ENCODE measurements around the gene CNKSR2.

CNKSR2 gene

DNA sequence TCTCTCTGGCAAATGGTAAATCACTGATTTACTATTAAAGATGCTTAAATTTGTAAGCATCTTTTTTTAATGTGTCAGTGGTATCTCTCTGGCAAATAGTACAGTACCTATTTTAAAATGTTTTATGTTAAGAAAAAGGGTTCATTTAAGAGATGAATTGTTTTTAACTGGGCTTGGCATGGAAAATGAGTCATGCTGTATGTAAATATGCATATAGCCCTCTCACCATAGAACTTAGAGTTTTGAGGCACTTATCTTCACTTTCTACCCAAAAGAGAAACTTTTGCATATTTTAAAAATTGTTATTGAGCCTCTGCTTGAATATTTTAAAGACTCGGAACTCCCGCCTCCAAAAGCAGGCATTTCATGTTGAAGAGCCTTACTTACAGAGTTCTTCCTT lies 246.0 kb downstream of the CNKSR2 start:
- Histone ChIP-seq H3K9me2 (replicated peaks; ENCODE audit: insufficient read depth, low read length) (no peaks in the 10 kb centered on the region), H3K4me3 (ENCODE audit: insufficient read depth, low read length, poor library complexity, severe bottlenecking) (no peak overlapping the region), H3K79me2 (ENCODE audit: insufficient read depth, low read length) (no peaks in the 10 kb centered on the region), H3K27me3 (ENCODE audit: low read length) (no peaks in the 10 kb centered on the region), H3K4me2 (ENCODE audit: low read depth, low read length, poor library complexity, severe bottlenecking) (no peak overlapping the region), H3K27ac (ENCODE audit: low read depth, low read length) (no peak overlapping the region), H4K20me1 (ENCODE audit: low read depth, low read length) (no peaks in the 10 kb centered on the region), H3K9me3 (ENCODE audit: insufficient read depth, low read length) (no peaks in the 10 kb centered on the region), H3K36me3 (ENCODE audit: low read length) (no peaks in the 10 kb centered on the region), H2AFZ (ENCODE audit: low read depth, low read length, severe bottlenecking) (no peak overlapping the region), H3F3A (ENCODE audit: insufficient read depth) (no peaks in the 10 kb centered on the region), H3K9ac (ENCODE audit: low read length) (no peak overlapping the region)
- TF ChIP-seq CTCF (IDR thresholded peaks at IDR 0.05; ENCODE audit: insufficient read depth, low read length, poor library complexity, severe bottlenecking) (no peak), EZH2phosphoT487 (conservative IDR thresholded peaks at IDR 0.05; ENCODE audit: low read length) (no peak)

- Histone ChIP-seq H3K9me3 (ENCODE audit: insufficient read depth, low read length) (no peaks in the 10 kb centered on the region), H3K4me3 (ENCODE audit: insufficient read depth, low read length, poor library complexity, severe bottlenecking) (no peak overlapping the region), H3K9me2 (replicated peaks; ENCODE audit: insufficient read depth, low read length) (no peaks in the 10 kb centered on the region), H3K4me2 (ENCODE audit: low read depth, low read length, poor library complexity, severe bottlenecking) (no peak overlapping the region), H4K20me1 (ENCODE audit: low read depth, low read length) (no peaks in the 10 kb centered on the region), H3F3A (ENCODE audit: insufficient read depth) (no peaks in the 10 kb centered on the region), H3K36me3 (ENCODE audit: low read length) (no peaks in the 10 kb centered on the region), H3K9ac (ENCODE audit: low read length) (no peak overlapping the region), H2AFZ (ENCODE audit: low read depth, low read length, severe bottlenecking) (no peak overlapping the region), H3K27ac (ENCODE audit: low read depth, low read length) (no peak overlapping the region), H3K79me2 (ENCODE audit: insufficient read depth, low read length) (no peaks in the 10 kb centered on the region), H3K27me3 (ENCODE audit: low read length) (no peaks in the 10 kb centered on the region)
- TF ChIP-seq EZH2phosphoT487 (conservative IDR thresholded peaks at IDR 0.05; ENCODE audit: low read length) (no peak), CTCF (IDR thresholded peaks at IDR 0.05; ENCODE audit: insufficient read depth, low read length, poor library complexity, severe bottlenecking) (no peak)
Measured at GRCh38 chrX:21623778-21624501, 249.7 kb downstream of the CNKSR2 start.

DNA sequence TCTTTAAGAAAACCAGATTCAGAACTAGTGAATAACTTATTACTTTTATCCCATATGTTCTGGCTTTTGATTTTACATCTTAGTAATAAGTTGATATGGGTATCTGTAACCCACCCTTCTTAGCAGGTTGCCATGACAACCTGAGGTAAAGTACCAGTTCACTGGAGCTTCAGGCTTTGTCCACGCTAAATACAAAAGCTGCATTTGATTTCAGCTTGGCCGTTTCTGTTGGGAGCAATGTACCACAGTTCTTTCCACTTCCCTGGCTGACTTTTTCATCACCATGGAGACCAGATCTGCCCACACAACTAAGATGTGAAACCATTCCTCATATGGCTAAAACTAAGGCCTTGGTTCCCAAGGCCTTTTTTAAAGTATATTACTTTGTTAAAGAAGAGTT lies 257.8 kb downstream of the CNKSR2 start:
- Histone ChIP-seq H4K20me1 (ENCODE audit: low read depth, low read length) (no peaks in the 10 kb centered on the region), H3K79me2 (ENCODE audit: insufficient read depth, low read length) (no peaks in the 10 kb centered on the region), H2AFZ (ENCODE audit: low read depth, low read length, severe bottlenecking) (no peak overlapping the region), H3K9me3 (ENCODE audit: insufficient read depth, low read length) (no peaks in the 10 kb centered on the region), H3F3A (ENCODE audit: insufficient read depth) (no peaks in the 10 kb centered on the region), H3K4me2 (ENCODE audit: low read depth, low read length, poor library complexity, severe bottlenecking) (no peak overlapping the region), H3K27me3 (ENCODE audit: low read length) (no peaks in the 10 kb centered on the region), H3K36me3 (ENCODE audit: low read length) (no peaks in the 10 kb centered on the region), H3K4me3 (ENCODE audit: insufficient read depth, low read length, poor library complexity, severe bottlenecking) (no peak overlapping the region), H3K9me2 (replicated peaks; ENCODE audit: insufficient read depth, low read length) (no peaks in the 10 kb centered on the region), H3K27ac (ENCODE audit: low read depth, low read length) (no peak overlapping the region), H3K9ac (ENCODE audit: low read length) (no peak overlapping the region)
- TF ChIP-seq EZH2phosphoT487 (conservative IDR thresholded peaks at IDR 0.05; ENCODE audit: low read length) (no peak), CTCF (IDR thresholded peaks at IDR 0.05; ENCODE audit: insufficient read depth, low read length, poor library complexity, severe bottlenecking) (no peak)

Data from SU-DHL-6 (cell line).